HL-60 (cell line): ENCODE measurements around the gene ARFIP1.

Source experiments
- DNase-seq, 2 experiments: peaks; one replicate each; pipeline ENCODE4 v3.0.0-alpha.2; 2010 to 2020; ENCODE audit warnings: low read depth in 1 of 2, low spot score in 1 of 2
- H3K27ac ChIP-seq: fragments of 250-450 bp; sonication (Bioruptor Pico); replicated peaks from 2 replicates; pipeline ENCODE4 v1.5.1; 2020; ENCODE audit warnings: mild to moderate bottlenecking, moderate library complexity
- H3K27me3 ChIP-seq: fragments of 250-450 bp; sonication (Bioruptor Pico); 2 replicates; pipeline ENCODE4 v1.5.1; 2021; ENCODE audit warnings: mild to moderate bottlenecking, moderate library complexity; ENCODE audit not compliant: insufficient read depth, poor library complexity, severe bottlenecking
- H3K4me3 ChIP-seq: replicated peaks from 2 replicates; pipeline ENCODE4 v1.5.1; 2011; ENCODE audit warnings: mild to moderate bottlenecking, control low read depth, low read length; ENCODE audit not compliant: insufficient read depth
- CTCF ChIP-seq: IDR thresholded peaks from one replicate; pipeline ENCODE4 v1.5.1; 2011; ENCODE audit warnings: low read length, control low read depth, inconsistent platforms; ENCODE audit not compliant: insufficient read depth
- GABPA ChIP-seq: IDR thresholded peaks from 2 replicates; pipeline ENCODE4 v1.6.1; 2012; ENCODE audit warnings: low read depth
- POLR2AphosphoS5 ChIP-seq: IDR thresholded peaks from 2 replicates; pipeline ENCODE4 v1.6.1; 2012; ENCODE audit warnings: low read depth
- REST ChIP-seq: IDR thresholded peaks from 2 replicates; pipeline ENCODE4 v1.6.1; 2012; ENCODE audit warnings: low read depth; ENCODE audit not compliant: insufficient replicate concordance
- SPI1 ChIP-seq: IDR thresholded peaks from 2 replicates; pipeline ENCODE4 v1.6.1; 2012; ENCODE audit warnings: low read depth, mild to moderate bottlenecking, borderline replicate concordance

ARFIP1 gene

GRCh38 chr4:152810715-152811287 is 31.0 kb downstream of the ARFIP1 start:
- TF ChIP-seq POLR2AphosphoS5: no peak
- TF ChIP-seq REST: no peak
- TF ChIP-seq CTCF: no peak
- no peak for TF ChIP-seq GABPA
- no peak for TF ChIP-seq SPI1
- Histone ChIP-seq H3K27me3 (no peaks in the 10 kb centered on the region), H3K27ac (no peak overlapping the region), H3K4me3 (no peak overlapping the region)
- no peak for DNase-seq

GRCh38 chr4:152815078-152815477 is 35.3 kb downstream of the ARFIP1 start:
- no peak for TF ChIP-seq GABPA
- TF ChIP-seq SPI1: no peak
- Histone ChIP-seq H3K27me3 (no peaks in the 10 kb centered on the region), H3K27ac (no peak overlapping the region), H3K4me3 (no peak overlapping the region)
- peak in 1 of 2 experiments; percentile 23 for DNase-seq

GRCh38 chr4:152817331-152817730 is 37.6 kb downstream of the ARFIP1 start:
- no peak overlapping the region for H3K4me3 ChIP-seq
- H3K27ac ChIP-seq: no peak overlapping the region; the same call in 1 of the 2 replicates
- TF ChIP-seq GABPA (no peak), SPI1 (peak; percentile 31; the same call in 1 of the 2 replicates)
- peak in 1 of 2 experiments; percentile 15 for DNase-seq
- H3K27me3 ChIP-seq: no peaks in the 10 kb centered on the region

- no peak overlapping the region for H3K4me3 ChIP-seq
- H3K27ac ChIP-seq: no peak overlapping the region
- no peak for TF ChIP-seq SPI1
- TF ChIP-seq REST: no peak
- TF ChIP-seq GABPA: no peak
- TF ChIP-seq POLR2AphosphoS5: no peak
- TF ChIP-seq CTCF: no peak
- DNase-seq: no peak
- H3K27me3 ChIP-seq: no peaks in the 10 kb centered on the region
Measured at GRCh38 chr4:152819026-152819645, 39.4 kb downstream of the ARFIP1 start.
